ENCODE results near the gene ERBIN. TPM values are rescaled to one million over a fixed set of nuclear protein-coding genes. Genes with fewer than 3 reads are reported as not detected.
"Not testable (repeated sequence)": the region's sequence is repeated elsewhere in the genome, so short reads cannot be mapped to it uniquely, and the experiment has no call there.

The ERBIN gene, protein sequence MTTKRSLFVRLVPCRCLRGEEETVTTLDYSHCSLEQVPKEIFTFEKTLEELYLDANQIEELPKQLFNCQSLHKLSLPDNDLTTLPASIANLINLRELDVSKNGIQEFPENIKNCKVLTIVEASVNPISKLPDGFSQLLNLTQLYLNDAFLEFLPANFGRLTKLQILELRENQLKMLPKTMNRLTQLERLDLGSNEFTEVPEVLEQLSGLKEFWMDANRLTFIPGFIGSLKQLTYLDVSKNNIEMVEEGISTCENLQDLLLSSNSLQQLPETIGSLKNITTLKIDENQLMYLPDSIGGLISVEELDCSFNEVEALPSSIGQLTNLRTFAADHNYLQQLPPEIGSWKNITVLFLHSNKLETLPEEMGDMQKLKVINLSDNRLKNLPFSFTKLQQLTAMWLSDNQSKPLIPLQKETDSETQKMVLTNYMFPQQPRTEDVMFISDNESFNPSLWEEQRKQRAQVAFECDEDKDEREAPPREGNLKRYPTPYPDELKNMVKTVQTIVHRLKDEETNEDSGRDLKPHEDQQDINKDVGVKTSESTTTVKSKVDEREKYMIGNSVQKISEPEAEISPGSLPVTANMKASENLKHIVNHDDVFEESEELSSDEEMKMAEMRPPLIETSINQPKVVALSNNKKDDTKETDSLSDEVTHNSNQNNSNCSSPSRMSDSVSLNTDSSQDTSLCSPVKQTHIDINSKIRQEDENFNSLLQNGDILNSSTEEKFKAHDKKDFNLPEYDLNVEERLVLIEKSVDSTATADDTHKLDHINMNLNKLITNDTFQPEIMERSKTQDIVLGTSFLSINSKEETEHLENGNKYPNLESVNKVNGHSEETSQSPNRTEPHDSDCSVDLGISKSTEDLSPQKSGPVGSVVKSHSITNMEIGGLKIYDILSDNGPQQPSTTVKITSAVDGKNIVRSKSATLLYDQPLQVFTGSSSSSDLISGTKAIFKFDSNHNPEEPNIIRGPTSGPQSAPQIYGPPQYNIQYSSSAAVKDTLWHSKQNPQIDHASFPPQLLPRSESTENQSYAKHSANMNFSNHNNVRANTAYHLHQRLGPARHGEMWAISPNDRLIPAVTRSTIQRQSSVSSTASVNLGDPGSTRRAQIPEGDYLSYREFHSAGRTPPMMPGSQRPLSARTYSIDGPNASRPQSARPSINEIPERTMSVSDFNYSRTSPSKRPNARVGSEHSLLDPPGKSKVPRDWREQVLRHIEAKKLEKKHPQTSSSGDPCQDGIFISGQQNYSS (N-terminal part only)
- total RNA-seq: 10 to 100 TPM; 45.1 to 64.9 (median 56.9) TPM

GRCh38 chr5:65926276-65926783, at the start of gene ERBIN:
TSS of gene ERBIN (plus strand) at chr5:65926575. CDS start at chr5:65992719, 66,144 bp downstream.
- TF ChIP-seq, protein P1, sequence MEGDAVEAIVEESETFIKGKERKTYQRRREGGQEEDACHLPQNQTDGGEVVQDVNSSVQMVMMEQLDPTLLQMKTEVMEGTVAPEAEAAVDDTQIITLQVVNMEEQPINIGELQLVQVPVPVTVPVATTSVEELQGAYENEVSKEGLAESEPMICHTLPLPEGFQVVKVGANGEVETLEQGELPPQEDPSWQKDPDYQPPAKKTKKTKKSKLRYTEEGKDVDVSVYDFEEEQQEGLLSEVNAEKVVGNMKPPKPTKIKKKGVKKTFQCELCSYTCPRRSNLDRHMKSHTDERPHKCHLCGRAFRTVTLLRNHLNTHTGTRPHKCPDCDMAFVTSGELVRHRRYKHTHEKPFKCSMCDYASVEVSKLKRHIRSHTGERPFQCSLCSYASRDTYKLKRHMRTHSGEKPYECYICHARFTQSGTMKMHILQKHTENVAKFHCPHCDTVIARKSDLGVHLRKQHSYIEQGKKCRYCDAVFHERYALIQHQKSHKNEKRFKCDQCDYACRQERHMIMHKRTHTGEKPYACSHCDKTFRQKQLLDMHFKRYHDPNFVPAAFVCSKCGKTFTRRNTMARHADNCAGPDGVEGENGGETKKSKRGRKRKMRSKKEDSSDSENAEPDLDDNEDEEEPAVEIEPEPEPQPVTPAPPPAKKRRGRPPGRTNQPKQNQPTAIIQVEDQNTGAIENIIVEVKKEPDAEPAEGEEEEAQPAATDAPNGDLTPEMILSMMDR (IDR thresholded peaks at IDR 0.05): no peak
- ATAC-seq (ENCODE audit: low FRiP score) (peak; percentile 81), DNase-seq (ENCODE audit: low spot score) (peak; percentile 35)

- TF ChIP-seq, protein P1 (IDR thresholded peaks at IDR 0.05): no peak
- no peak for ATAC-seq (ENCODE audit: low FRiP score)
- DNase-seq (ENCODE audit: low spot score): no peak
Observed at GRCh38 chr5:65876970-65877369, 49.4 kb upstream of the ERBIN start.

DNA sequence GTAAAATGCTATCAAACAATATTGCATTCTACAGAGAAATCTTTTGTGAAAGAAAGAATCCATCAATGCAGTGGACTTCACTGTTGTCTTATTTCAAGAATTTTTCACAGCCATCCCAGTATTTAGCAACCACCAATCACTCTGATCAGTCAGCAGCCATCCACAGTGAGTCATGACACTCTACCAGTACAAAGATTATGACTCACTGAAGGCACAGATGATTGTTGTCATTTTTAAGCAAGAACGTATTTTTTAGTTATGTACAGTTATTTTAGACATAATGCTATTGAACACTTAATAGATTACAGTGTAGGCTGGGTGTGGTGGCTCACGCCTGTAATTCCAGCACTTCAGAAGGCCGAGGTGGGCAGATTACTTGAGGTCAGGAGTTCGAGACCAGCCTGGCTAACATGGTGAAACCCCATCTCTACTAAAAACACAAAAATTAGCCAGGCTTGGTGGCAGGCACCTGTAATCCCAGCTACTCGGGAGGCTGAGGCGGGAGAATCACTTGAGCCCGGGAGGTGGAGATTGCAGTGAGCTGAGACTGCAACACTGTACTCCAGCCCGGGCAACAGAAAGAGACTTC, 46.6 kb upstream of the ERBIN start:
- not testable (repeated sequence) for DNase-seq (ENCODE audit: low spot score); ATAC-seq (ENCODE audit: low FRiP score)

DNA sequence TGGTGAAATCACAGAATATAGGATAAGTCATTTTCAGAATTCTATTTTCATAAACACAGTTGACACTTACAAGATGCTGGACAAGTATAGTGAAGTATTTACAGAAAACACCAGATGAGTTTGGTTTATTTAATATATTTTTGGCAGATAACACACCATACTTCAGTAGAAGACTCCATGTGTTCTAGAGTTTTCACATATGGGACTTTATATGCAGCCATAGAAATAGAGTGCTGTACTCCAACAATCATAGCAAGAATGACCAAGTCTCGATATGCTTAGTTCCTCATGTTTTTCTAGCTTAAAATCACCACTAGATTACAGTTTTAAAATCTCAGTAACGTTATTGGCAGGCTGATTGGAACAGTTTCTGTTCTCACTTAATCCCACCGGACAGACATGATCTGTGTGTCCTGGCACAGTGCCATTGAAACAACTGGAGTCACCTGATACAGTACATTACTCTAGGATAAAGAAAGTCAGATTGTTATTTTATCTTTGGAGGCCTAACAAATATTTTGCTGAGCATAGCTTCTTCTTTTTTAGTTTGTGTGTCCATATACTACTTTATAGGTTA, 45.8 kb upstream of the ERBIN start:
- no peak for DNase-seq (ENCODE audit: low spot score)
- TF ChIP-seq, protein P1 (IDR thresholded peaks at IDR 0.05): no peak
- ATAC-seq (ENCODE audit: low FRiP score): no peak

DNA sequence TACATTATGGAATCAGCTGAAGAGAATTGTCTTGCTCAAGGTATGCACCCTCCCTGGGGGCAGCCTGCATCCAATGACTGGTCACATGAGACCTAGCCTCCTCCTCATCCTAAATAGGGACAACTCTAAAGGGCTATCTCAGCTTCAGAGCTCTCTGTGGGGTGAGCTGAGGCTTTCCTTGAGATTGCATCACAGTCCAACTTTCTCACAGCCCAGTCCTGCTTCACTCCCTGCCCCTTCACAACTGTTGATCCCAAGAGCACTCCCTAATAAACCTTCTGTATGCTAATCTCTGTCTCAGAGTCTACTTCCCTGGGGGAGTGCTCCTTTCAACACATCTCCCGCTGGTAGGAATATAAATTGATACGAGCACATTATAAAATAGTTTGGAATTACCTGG, 44.1 kb upstream of the ERBIN start:
- ATAC-seq (ENCODE audit: low FRiP score): no peak
- TF ChIP-seq, protein P1 (IDR thresholded peaks at IDR 0.05): no peak
- no peak for DNase-seq (ENCODE audit: low spot score)

GRCh38 chr5:65883461-65883860, 42.9 kb upstream of the ERBIN start:
- TF ChIP-seq, protein P1 (IDR thresholded peaks at IDR 0.05): no peak
- no peak for DNase-seq (ENCODE audit: low spot score)
- ATAC-seq (ENCODE audit: low FRiP score): no peak

Data from omental fat pad (tissue), 4 donors.